Measurements from ENCODE around the gene RRAS2. TPM values are rescaled to one million over a fixed set of nuclear protein-coding genes. Genes with fewer than 3 reads are reported as not detected.

The RRAS2 gene
- total and polyA plus RNA-seq, 2 donors (not counting 3 experiments of a cell fraction or from before 2014, with no cell fraction given), result 30.1 to 80.5 TPM

- Histone ChIP-seq H3K9ac (replicated peaks; ENCODE audit: extremely low read depth, insufficient read depth, low read length) (no peak overlapping the region), H3K9me3 (replicated peaks; ENCODE audit: control insufficient read depth, insufficient read depth, low read length) (no peaks in the 10 kb centered on the region), H2AFZ (ENCODE audit: low read depth, low read length) (no peak overlapping the region), H3K4me2 (ENCODE audit: insufficient read depth, low read length) (no peak overlapping the region), H3K36me3 (ENCODE audit: control insufficient read depth in 2 of 2, extremely low read depth in 1 of 2, insufficient read depth in 2 of 2, low read length in 2 of 2) (no peaks in the 10 kb centered on the region), H3K4me3 (replicated peaks in 1 of 3; ENCODE audit: insufficient read depth in 1 of 3, low read depth in 1 of 3, low read length in 3 of 3) (no peak overlapping the region), H3K27ac (ENCODE audit: insufficient read depth, low read depth, low read length) (no peak overlapping the region), H3K4me1 (ENCODE audit: control insufficient read depth, extremely low read depth, insufficient read depth, low read length) (no peaks in the 10 kb centered on the region), H4K20me1 (replicated peaks; ENCODE audit: control insufficient read depth, extremely low read depth, insufficient read depth, low read length) (no peaks in the 10 kb centered on the region), H3K9me1 (replicated peaks; ENCODE audit: control insufficient read depth, extremely low read depth, insufficient read depth, low read length) (no peaks in the 10 kb centered on the region), H3K79me2 (ENCODE audit: control insufficient read depth, insufficient read depth, low read length) (no peaks in the 10 kb centered on the region), H3K27me3 (ENCODE audit: control insufficient read depth in 2 of 2, insufficient read depth in 2 of 2, low read length in 2 of 2) (no peaks in the 10 kb centered on the region)
- dilution Hi-C loops (cut with MboI; ENCODE audit: extremely low pct_ligation_motif_present, low sequenced_read_pairs), result no loop called here
- CTCF ChIA-PET, result interaction anchor here (0.9 to 1.2 kb wide), 4 partner anchors 13 to 71 kb away, joined by 3 read pairs; no protein-coding TSS in a partner anchor
- no TSS peak for BruUV-seq (replicated peaks)
- FAIRE-seq (no peak), DNase-seq (ENCODE audit: low read depth, low spot score) (no peak)
- intact Hi-C loops (cut with micrococcal nuclease), result no loop called here
- no peak for TF ChIP-seq EZH2 (IDR thresholded peaks at IDR 0.05; ENCODE audit: borderline replicate concordance, low read depth, low read length, severe bottlenecking)
- TF ChIP-seq MAX (IDR thresholded peaks at IDR 0.05; ENCODE audit: insufficient read depth, insufficient read length), result no peak
- no peak for TF ChIP-seq MYC (IDR thresholded peaks at IDR 0.05; ENCODE audit: low read depth, low read length)
- no peak for TF ChIP-seq POLR2A (IDR thresholded peaks at IDR 0.05; ENCODE audit: low read depth, low read length)
- no peak for TF ChIP-seq JUN (IDR thresholded peaks at IDR 0.05; ENCODE audit: borderline replicate concordance, insufficient read depth, insufficient read length, low read depth)
- TF ChIP-seq FOS (IDR thresholded peaks at IDR 0.05; ENCODE audit: borderline replicate concordance, insufficient read depth, low read length), result no peak
- TF ChIP-seq GATA2 (IDR thresholded peaks at IDR 0.05; ENCODE audit: insufficient read depth, insufficient read length, low read depth, low read length), result no peak
- no peak for TF ChIP-seq POLR2AphosphoS5 (IDR thresholded peaks at IDR 0.05; ENCODE audit: insufficient read depth, low read depth, low read length)
- TF ChIP-seq CTCF (IDR thresholded peaks at IDR 0.05; ENCODE audit: extremely low read depth in 1 of 2, insufficient read depth in 1 of 2, low read depth in 1 of 2, low read length in 2 of 2), result no peak
- POLR2A ChIA-PET, result interaction anchor here (0.6 kb wide), 1 partner anchor 51 kb away, joined by 3 read pairs; no protein-coding TSS in a partner anchor
Measured at GRCh38 chr11:14371249-14371648, 12.3 kb upstream of the RRAS2 start.

All from endothelial cell of umbilical vein (primary cell).